ENCODE results near the gene IGFN1.

Gene IGFN1

DNA sequence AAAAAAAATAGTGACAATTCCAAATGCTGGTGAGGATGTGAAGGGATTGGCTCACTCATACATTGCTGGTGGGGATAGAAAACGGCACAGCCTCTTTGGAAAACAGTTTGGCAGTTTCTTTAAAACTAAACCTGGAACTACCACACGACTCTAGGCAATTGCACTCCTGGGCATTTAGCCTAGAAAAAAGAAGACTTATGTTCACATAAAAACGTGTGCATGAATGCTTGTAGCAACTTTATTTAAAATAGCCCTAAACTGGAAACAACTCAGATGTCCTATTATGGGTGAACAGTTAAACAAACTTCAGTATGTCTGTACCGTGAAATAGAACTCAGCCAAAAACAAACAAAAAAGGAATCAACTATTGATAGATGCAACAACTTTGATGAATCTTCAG lies 26.9 kb upstream of the IGFN1 start:
- no peak for DNase-seq

DNA sequence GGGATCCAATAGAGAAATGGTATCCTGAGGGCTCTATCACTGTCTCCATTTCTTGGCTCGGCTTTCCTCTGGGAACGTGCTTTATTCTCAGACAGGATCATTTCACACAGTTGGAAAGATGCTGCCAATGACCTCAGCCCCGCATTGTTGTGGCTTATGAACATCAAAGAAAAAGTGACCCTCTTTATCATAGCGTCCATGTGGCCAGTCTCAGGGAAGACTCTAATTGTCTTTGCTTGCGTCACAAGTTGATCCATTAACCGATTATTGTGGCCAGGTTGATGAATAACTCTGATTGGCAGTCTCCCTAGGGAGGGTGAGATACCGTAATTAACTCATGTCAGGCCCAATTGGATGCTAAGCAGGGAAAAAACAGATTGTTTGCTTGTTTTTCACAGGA lies 26.0 kb upstream of the IGFN1 start:
- no peak for DNase-seq

DNA sequence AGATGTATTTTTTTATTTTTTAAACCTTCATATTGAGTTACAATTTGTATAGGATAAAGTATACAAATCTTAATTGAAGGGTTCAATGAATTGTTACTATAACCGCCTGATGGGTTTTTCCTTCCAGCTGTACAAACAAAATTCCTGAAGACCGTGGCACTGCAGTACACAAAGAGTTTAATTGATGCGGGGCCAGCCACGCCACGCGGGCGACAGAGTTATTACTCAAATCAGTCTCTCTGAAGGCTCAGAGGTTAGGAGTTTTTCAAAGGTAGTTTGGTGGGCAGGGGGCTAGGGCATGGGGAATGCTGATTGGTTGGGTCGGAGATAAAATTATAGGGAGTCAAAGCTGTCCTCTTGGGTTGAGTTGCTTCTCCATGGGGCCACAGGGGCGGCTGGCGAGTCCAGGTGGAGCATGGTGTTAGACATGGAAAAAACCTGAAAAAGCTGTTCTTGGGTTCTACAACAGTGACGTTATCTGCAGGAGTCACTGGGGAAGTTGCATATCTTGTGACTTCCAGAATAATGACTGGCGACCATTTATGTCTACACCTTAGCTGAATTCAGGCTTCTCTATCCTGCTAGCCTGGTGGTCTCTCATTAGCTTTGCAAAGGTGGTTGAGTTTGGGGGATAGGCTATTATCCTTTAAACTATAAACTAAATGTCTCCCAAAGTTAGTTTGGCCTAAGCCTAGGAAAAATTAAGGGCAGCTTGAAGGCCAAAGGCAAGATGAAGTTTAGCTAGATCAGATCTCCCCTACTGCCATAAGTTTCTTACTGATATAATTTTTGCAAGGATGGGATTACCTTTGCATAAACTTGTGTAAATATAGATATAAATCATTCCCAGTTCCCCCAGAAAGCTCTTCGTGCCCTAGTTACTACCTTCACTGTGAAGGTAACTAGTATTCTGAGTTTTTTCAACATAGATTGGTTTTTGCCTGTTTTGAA lies 23.3 kb upstream of the IGFN1 start:
- DNase-seq: no peak

DNA sequence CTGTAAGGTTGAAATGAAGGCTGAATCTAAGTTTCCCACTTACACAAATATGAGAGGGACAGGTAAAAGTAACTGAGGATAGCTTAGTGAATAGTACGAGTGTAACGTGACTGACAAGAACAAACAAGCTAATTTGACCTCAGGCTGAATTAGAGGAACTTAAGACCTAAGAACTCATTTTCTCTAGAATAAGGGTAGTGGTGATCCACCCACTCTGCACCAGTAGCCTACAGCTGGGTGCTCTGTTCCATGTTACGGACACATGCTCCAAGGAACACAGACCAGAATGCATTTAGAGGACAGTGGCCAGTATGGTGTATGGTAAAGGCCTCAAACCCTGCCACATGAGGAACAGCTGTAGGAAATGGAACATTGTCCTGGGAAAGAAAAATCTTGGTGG lies 21.4 kb upstream of the IGFN1 start:
- DNase-seq: no peak

DNA sequence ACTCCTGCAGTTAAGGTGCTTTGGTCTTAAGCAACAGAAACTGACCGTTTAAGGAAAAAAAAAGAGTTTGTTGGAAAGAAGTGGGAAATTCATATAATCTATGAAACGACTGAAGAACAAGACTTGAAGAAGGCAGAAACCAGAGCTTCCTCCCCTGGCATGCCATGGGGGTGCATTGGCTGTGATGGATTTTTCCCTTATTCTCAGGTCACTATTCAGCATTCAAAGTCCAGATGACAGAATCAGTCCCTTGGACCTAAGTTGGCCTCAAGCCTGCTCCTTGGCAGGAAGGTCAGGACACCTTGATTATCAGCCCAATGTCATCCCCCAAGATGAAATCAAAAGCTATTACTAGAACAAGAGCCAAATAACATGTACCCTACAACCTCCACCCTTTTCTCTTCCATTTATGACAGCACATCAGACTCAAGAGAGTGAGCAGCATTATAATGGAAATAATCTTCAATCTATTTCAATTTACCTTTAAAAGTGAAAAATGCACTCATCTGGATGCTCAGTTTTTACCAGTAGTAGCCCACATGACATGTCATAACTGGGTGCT lies 20.6 kb upstream of the IGFN1 start:
- DNase-seq: no peak

DNA sequence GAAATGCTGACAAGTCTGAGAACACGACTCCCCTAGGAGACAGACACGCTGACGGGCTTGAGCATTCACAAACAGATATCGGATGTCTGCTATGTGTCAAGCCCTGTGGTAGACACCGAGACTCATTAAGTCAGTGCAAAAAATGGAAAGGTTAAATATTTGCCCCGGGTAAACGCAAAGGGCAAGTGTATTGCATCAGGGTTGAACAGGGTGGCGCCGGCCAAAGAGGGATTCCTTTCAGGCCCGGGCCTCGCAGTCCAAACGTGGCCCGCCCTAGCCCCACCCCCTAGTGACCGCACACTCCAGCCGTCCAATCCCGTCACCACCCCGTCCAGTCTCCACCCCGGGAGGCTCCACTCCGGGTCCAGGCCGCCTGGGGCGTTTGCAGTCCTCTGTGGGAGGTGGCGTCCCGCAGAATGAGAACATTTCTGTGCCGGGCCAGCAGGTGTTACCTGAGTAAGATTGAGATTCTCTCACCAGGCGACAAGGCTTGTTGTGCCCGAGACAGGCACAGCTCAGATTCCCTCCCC lies 20.0 kb upstream of the IGFN1 start:
- DNase-seq: peak; percentile 59

DNA sequence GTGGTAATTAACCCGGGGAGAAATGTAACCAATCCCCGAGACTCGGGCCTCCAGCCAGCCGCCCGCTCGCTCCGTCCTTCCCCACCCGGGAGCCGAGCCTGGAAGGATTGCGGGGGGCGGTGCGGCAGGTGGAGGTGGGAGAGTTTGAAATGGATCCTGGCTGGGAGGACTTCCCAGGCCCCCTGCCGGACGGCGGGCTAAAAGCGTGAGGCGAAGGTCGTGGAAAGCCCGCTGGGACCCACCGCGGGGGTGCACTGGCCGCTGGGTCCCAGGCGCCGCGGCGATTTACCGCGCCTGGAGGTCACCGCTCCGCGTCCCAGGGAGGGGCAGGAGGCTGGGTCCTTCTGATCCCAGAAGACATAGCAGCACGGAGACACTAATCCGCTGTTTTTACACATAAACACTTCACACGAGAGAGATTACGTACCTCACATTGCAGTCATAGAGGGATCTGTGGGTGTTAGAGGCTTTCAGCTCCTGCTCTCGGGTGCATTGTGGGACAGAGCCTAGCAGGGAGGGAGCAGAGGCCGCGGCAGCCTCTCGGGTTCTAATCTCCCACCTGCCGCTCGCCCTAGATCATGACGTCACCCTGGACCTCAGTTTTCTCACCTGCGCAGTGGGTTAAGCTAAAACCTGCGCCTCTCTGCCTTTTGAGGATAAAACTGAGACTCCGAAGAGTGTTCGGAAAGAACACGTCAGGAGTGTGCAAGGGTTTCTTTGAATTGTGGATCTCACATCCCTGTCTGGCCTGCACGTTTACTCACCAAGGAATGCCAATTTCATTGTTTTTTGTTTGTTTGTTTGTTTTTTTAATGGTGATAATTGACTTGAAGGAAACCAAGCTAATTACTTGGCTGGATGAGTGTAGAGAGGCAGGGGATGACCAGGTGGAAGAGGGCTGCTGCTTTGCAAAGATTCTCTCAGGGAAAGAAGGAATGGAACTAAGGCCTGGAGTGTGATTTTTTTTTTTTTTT lies 19.3 kb upstream of the IGFN1 start:
- peak; percentile 29 for DNase-seq

DNA sequence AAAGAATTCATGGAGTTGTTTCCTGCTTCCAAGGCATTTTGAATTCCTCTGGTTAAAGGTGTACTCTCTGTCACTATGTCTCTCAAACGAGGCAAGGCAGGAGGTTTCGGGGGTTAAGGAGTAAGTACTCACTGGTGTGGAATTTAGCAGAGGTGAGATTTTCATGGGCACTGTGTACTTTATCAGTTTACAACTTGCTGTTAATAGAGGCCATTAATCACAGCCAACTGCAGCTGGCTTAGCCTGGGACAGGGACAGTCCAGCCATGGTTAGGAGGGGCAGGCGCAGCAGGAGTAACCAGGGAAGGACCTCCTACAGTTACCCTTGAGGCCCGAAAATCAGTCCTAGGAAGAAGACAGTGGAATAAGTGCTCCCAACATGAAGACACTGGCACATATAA lies 18.3 kb upstream of the IGFN1 start:
- DNase-seq: no peak

DNA sequence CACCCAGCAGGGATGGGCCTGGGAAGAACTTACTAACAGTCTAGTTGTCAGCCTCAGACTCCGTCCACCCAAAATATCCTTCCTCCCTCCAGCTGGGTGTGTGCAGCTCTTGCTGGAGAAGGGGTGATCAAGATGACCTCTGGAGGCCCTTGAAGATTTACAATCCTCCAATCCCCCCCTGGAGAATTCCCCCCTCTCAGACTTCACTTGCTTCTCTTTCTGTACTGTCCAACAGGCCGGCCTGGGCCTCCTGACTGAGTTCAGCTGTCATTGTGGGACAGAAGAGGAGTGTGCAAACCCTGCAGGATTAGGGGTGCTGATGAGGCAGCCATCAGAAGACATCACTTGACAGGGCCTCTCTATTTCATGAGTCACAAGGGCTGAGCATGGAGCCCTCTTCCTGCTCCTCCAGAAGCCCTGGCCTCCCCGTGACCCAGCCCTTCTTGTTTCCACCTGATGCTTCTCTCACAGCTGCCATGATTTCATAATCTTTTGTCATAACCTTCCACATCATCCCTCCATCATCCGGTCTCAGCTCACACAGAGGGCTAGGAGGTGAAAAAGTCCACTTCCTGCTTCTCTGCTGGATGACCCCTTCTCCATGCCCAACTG lies 17.5 kb upstream of the IGFN1 start:
- no peak for DNase-seq

DNA sequence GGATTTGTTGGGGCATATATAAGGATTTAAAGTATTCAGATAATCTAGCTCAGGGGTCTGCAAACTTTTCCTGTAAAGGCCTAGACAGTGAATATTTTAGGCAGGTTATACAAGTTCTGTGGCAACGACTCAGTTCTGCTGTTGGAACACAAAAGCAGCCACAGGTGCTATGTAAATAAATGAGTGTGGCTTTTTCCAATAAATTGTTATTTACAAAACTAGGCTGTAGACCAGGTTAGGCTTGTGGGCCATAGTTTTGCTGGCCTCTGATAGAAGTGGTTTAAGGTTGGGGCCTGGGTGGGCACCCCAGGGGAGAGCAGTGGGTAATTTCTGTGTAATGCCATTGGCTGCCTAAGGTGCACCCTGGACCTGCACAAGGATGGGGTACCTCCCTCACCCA lies 16.9 kb upstream of the IGFN1 start:
- DNase-seq: no peak

DNA sequence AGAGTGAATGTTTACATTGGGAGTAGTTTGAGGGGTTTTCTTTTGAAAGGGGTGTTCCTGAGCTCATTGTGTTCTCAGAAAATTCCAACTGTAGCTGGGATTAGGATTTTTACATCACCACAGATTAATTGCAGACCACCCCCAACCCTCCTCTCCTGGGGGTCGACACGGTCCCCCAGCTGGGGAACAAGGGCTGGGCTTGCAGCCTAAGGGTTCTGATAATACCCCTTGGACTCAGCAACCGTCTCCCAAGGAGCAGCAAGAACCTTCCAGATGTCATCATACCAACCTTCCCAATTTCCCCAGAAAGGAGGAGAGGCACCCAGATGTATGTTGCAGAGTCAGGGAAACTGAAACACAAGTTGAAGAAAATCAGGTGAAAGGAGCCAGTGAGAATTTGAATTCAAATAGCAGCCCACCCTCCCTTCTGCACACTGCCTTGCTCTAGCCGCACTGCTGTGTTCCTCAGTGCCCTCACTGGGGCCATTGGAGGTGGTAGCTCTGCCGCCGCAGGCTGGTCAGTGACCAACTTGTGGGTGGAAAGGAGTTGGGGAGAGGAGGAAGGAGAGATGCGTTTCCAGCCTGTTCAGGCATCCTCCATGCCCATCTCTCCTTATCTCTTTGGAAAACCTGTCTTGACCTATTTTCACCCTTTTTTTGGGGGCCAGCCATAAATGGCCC lies 14.7 kb upstream of the IGFN1 start:
- DNase-seq: no peak

DNA sequence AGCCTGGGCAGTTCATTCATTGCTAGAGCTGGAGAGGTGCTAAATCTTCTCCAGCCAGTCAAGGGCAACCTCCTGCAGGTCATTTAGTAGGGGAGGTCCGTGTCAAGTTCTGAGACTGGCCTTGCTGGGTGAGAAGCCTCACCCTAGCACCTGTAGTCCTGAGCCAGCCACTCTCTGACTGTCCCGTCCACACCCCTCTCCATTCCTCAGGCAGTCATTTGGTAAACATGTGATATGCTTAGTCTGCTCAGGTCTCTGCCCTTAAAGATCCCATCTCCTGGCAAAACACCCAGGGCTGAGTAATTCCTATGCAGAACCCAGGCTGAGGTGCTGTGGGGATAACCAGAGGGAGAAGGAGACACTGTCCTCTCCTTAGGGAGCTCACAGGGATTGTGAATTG lies 13.7 kb upstream of the IGFN1 start:
- DNase-seq: no peak

DNA sequence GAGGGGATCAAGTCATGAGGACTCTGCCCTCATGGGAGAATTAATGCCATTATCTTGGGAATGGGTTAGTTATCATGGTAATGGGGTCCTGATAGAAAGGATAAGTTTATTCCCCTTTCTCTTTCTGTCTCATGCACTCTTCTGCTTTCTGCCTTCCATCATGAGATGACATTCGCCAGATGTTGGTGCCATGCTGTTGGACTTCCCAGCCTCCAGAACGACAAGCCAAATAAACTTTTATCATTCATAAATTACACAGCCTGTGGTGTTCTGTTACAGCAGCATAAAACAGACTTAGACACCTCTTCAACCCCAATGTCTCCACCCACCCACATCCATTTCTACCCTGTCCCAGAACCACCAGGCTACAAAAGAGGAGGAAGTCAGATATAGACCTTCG lies 11.9 kb upstream of the IGFN1 start:
- DNase-seq: no peak

DNA sequence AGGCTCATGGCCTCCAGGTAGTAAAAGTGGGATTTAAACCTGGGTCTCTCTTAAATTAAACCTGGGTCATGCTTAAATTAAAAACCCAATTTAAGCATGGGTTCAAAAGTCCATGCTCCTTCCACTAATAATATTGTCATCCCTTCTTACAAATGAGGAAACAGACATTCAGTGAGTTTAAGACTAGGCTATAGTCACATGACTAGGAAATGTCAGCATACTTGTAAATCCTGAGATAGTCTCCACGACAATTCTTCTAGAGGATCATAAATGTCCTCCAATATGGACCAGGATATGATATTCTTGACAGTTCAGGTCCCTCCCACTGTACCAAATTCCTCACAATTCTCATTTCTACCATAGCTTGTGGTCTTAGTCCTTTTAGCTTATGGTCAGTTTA lies 10.5 kb upstream of the IGFN1 start:
- DNase-seq: no peak

DNA sequence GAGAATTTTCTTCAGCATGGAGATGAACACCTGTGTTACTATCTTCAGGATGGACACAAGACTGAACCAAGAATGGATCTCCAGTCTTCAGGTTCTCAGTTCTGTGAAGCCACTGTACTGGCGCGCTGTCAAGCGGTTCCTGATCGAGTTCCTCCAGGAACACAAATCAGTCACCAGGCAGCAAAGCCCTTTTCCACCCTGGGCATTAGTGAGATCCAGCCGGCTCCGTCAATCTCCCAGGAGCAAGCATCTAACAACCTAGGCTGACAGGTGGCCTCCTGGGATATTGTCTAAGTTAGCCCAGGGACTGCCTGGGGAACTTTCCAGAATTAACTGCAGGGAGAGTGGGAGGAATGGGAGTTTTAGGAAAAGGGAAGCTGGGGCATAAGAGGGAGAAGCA lies 9.7 kb upstream of the IGFN1 start:
- no peak for DNase-seq

DNA sequence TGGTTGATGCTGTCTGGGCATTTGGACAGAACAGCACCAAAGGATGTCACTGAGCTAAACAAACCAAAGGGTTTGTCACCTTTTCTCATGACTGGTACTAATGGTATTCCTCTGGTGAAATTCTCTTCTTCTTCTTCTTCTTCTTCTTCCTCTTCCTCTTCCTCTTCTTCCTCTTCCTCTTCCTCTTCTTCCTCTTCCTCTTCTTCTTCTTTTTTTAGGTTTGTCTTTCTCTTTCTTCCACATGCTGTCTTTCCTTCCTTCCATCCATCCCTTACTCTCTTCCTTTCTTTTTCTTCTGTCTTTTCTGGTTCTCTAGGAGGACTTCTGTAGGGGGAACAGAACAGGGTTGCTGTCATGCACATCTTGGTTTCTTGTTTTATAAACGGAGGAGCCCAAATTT lies 9.3 kb upstream of the IGFN1 start:
- DNase-seq: no peak

DNA sequence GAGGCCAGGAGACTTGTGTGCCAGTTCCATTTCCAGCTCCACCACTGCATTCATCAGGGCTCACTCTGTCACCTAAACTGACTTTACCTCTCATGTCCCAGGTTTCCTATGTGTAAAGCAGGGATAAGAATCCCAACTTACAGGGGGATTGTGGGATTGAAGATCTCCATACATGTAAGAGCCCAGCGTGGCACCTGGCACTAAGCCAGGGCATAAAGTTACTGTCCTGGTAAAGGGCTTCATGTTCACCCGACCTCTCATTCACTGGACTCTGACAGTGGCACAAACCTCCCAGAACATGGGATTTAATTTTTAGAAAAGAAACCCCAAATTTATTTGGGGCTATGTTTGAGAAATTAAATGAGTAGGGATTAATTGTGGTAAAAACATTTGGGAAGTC lies 8.9 kb upstream of the IGFN1 start:
- no peak for DNase-seq

DNA sequence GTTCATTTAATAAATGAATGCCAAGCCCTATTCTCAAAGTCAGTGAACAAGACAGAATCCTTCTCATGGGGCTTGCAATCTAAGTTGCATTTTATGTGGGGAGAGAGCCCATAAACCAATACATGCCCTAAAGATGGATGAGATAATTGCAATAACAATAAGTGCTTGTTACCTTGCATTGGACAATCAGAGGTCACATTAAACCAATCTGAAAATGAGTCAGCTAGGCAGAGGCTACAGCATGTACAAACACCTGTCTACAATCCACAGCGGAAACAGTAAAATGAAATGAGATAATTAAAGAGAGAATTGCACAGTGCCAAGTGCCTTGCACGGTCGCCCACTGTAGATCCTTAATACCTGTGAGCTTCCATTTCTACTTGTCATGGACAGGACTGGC lies 7.4 kb upstream of the IGFN1 start:
- no peak for DNase-seq

DNA sequence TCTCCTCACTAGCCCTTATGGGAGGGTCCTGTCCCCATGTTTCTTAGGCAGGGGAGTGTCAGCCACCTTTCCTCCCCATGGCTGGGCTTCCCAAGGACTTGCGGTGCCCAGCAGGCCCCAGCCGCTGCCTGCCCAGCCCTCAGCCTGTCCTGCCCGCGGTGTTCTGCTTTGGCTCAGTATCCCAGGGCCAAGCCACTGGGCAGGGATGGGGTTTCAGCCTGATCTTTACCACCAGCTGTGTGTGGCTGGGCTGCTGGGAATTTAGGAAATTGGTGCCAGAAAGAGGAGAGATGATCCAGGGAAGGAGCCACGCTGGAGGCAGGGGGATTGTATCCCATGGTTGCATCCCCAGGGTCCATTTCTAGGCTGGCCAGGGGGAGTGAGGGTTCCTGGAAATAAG lies 6.9 kb upstream of the IGFN1 start:
- DNase-seq: no peak

DNA sequence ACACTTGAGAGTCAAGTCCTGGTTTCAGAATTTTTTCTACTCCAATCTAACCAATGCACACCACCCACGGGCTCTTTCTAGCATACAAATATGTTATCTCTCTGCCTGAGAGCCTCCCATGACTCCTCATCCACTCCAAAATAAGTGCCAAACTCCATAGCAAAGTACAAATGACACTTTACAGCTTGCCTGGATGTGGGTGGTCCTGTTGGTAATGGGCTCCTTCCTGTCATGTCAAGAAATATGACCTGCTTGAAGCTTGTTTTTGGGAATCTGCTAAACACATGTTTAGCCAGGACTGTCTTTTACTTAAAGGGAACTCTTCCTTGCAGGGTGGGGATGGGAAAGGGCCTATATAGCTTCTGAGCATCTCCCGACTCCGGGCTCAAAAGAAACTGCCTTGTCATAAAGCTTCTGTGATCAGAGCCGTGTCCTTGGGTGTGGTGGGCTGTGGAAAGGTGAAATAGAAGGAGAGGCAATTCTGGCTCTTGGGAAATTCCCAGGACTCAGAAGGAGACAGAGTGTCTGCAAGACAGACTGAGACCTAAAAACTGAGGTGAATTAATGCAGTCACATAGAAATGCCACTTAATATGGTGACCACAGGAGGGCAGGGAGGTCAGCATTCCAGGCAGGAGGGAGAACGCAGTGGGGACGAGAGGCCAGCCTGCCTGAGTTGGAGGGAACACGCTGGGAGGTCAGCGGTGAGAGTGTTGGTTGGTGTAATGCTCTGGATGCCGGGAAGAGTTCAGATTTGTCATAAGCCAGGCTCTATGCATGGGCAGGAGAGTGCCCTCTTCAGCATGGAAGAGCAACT lies 6.1 kb upstream of the IGFN1 start:
- no peak for DNase-seq

DNA sequence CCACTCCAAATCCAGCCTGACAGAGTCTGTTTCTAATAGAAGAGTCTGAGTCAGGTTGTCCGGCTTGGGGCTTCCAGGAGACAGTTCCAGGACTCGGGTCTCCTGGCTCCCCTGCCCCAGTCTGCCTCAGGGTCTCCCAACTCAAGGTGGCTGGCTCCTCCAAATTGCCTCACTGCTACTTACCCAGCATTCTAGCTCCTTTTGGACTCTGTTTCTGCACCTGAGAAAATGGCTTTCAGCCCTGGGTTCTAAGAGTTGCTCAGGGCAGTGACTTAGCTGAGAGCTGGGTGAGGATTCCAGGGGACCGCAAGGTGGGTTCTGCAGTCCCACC lies 5.5 kb upstream of the IGFN1 start:
- DNase-seq: no peak

Data from T-helper 9 cell (primary cell).